GM12892 (cell line): ENCODE results near the gene CPED1.

Source experiments
- POLR2A ChIP-seq: IDR thresholded peaks from 2 replicates; pipeline ENCODE4 v1.6.1; 2011; ENCODE audit warnings: low read depth, low read length, control low read depth
- POLR2AphosphoS5 ChIP-seq: IDR thresholded peaks from 2 replicates; pipeline ENCODE4 v1.6.1; 2011; ENCODE audit warnings: low read depth, low read length, control low read depth

- TF ChIP-seq POLR2A (no peak), POLR2AphosphoS5 (no peak)
These were observed 27.8 kb upstream of the CPED1 start for GRCh38 chr7:120960714-120961113.
